OCI-LY3 (cell line): ENCODE data around the gene SPRR3.
"Not testable (repeated sequence)": the region's sequence is repeated elsewhere in the genome, so short reads cannot be mapped to it uniquely, and the experiment has no call there.

Experiments used
- H2AFZ ChIP-seq: fragments of 200-600, 300-600 bp; shearing (Covaris generic); 2 replicates; pipeline ENCODE4 v1.6.0; 2014; ENCODE audit warnings: antibody characterized with exemption, low read depth, low read length
- H3K27ac ChIP-seq: fragments of 200-600, 300-600 bp; sonication (generic); 2 replicates; pipeline ENCODE4 v1.5.1; 2014; ENCODE audit warnings: mild to moderate bottlenecking, low read length, moderate library complexity, mixed read lengths
- H3K27me3 ChIP-seq: fragments of 200-600, 300-600 bp; sonication (generic); 2 replicates; pipeline ENCODE4 v1.6.1; 2014; ENCODE audit warnings: low read depth, low read length, mixed read lengths
- H3K36me3 ChIP-seq: fragments of 200-600, 300-600 bp; sonication (generic); replicated peaks from 2 replicates; pipeline ENCODE3; 2014; ENCODE audit warnings: low read depth, low read length, mixed read lengths
- H3K4me1 ChIP-seq: fragments of 300-600, 200-600 bp; sonication (generic); 2 replicates; pipeline ENCODE4 v1.6.1; 2014; ENCODE audit warnings: low read length, mixed read lengths
- H3K4me2 ChIP-seq: fragments of 200-600, 300-600 bp; sonication (generic); 2 replicates; pipeline ENCODE4 v1.6.1; 2014; ENCODE audit warnings: low read length, mixed read lengths
- H3K4me3 ChIP-seq: fragments of 300-600, 200-600 bp; sonication (generic); 2 replicates; pipeline ENCODE4 v1.5.1; 2014; ENCODE audit warnings: antibody characterized with exemption, mild to moderate bottlenecking, low read length, moderate library complexity
- H3K79me2 ChIP-seq: fragments of 300-600, 200-600 bp; shearing (Covaris generic); 2 replicates; pipeline ENCODE4 v1.6.1; 2014; ENCODE audit warnings: mild to moderate bottlenecking, low read length, mixed read lengths
- H3K9ac ChIP-seq: fragments of 300-600, 200-600 bp; shearing (Covaris generic); 2 replicates; pipeline ENCODE4 v1.6.0; 2014; ENCODE audit warnings: mild to moderate bottlenecking, low read length, moderate library complexity
- H3K9me3 ChIP-seq: fragments of 200-600, 300-600 bp; shearing (Covaris generic); 2 replicates; pipeline ENCODE4 v1.6.1; 2014; ENCODE audit warnings: low read length, mixed read lengths; ENCODE audit not compliant: insufficient read depth
- H4K20me1 ChIP-seq: fragments of 200-600, 300-600 bp; sonication (generic); 2 replicates; pipeline ENCODE4 v1.6.1; 2016; ENCODE audit warnings: low read length, mixed read lengths; ENCODE audit not compliant: insufficient read depth
- EZH2phosphoT487 ChIP-seq: fragments of 200-600 bp; shearing (Covaris generic); IDR thresholded peaks from 2 replicates; pipeline ENCODE4 v1.6.1; 2018; ENCODE audit warnings: antibody characterized with exemption, mixed run types, low read depth
- TF ChIP-seq, protein P1 (sequence below): fragments of 200-600, 300-600 bp; sonication (generic); IDR thresholded peaks from 2 replicates; pipeline ENCODE4 v1.5.1; 2014; ENCODE audit warnings: antibody characterized with exemption, low read length, low read depth

SPRR3 gene

DNA sequence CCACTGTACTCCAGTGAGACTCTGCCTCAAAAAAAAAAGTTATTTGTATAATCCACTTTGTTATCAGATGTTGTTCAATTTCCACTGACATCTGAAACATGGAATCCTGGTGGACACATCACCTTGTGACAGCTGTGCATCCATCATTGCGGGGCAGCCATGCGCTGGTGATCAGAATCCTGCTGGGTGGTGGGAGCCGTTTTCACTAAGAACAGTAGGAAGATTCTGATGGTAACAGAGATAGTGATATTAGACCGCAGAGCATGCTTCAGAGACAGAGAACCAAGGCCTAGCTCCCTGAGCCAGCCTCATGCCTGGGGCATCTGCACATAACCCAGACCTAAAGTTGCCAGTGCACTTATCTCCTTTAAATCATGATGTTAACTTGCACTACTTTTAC, 3.1 kb upstream of the SPRR3 start:
- H3K9ac ChIP-seq = no peak overlapping the region
- TF ChIP-seq, protein P1, sequence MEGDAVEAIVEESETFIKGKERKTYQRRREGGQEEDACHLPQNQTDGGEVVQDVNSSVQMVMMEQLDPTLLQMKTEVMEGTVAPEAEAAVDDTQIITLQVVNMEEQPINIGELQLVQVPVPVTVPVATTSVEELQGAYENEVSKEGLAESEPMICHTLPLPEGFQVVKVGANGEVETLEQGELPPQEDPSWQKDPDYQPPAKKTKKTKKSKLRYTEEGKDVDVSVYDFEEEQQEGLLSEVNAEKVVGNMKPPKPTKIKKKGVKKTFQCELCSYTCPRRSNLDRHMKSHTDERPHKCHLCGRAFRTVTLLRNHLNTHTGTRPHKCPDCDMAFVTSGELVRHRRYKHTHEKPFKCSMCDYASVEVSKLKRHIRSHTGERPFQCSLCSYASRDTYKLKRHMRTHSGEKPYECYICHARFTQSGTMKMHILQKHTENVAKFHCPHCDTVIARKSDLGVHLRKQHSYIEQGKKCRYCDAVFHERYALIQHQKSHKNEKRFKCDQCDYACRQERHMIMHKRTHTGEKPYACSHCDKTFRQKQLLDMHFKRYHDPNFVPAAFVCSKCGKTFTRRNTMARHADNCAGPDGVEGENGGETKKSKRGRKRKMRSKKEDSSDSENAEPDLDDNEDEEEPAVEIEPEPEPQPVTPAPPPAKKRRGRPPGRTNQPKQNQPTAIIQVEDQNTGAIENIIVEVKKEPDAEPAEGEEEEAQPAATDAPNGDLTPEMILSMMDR = no peak
- no peak for TF ChIP-seq EZH2phosphoT487
- no peak overlapping the region for H3K4me2 ChIP-seq
- no peak overlapping the region for H3K4me3 ChIP-seq
- no peaks in the 10 kb centered on the region for H3K4me1 ChIP-seq
- no peak overlapping the region for H3K27ac ChIP-seq
- H4K20me1 ChIP-seq = no peaks in the 10 kb centered on the region
- H3K36me3 ChIP-seq = no peaks in the 10 kb centered on the region
- H3K79me2 ChIP-seq = no peaks in the 10 kb centered on the region
- no peak overlapping the region for H2AFZ ChIP-seq
- H3K27me3 ChIP-seq = peaks cover 64% of the 10 kb centered on the region
- 0 out of 2 replicates have a peak, but pooled peaks cover 3% of the 10 kb centered on the region for H3K9me3 ChIP-seq

DNA sequence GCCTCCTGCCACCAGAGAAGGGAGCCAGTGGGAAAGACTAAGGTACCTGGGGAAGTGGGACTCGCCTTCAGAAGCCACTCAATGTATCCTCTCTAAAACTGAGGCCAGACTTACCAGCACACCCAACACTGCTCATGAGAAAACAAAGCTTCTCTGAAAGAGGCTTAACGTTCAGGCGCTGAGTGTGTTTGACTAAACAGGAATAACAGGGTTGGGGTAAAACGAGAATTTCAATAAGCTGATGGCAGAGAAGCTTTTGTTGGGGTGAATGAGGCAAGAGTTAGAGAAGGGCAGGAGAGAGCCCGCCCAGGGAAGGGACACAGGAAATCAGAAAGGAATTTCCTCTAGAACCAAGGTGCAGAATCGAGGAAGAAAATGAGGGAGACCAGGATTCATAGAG, 1.7 kb upstream of the SPRR3 start:
- Histone ChIP-seq H4K20me1 (no peaks in the 10 kb centered on the region), H3K36me3 (no peaks in the 10 kb centered on the region), H3K79me2 (no peaks in the 10 kb centered on the region), H3K27ac (no peak overlapping the region), H3K4me1 (no peaks in the 10 kb centered on the region), H3K4me3 (no peak overlapping the region), H3K4me2 (no peak overlapping the region), H3K9ac (no peak overlapping the region), H3K27me3 (peaks cover 57% of the 10 kb centered on the region), H2AFZ (no peak overlapping the region), H3K9me3 (0 out of 2 replicates have a peak, but pooled peaks cover 3% of the 10 kb centered on the region)
- no peak for TF ChIP-seq EZH2phosphoT487
- TF ChIP-seq, protein P1 = no peak

DNA sequence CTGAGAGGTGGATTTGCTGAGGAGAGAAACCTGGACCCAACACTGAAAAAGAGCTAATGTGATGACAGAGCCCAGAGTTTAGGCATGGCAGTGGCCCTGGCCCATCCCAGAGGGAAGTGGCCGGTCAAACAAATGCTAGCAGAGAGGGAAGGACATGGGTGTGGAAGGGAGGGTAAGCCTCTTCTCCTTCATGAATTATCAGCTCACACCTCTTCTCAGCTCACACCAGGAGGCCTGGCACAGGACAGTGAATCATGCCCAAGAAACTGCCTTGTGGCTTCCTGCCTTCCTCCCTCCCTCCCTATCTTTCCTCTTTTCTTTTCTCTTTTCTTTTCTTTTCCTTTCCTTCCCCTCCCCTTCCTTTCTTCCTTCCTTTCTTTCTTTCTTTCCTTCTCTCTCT, 1.3 kb upstream of the SPRR3 start:
- Histone ChIP-seq H3K27me3 (peaks cover 55% of the 10 kb centered on the region), H3K36me3 (no peaks in the 10 kb centered on the region), H3K4me3 (no peak overlapping the region), H3K79me2 (no peaks in the 10 kb centered on the region), H3K4me2 (no peak overlapping the region), H3K27ac (no peak overlapping the region), H3K4me1 (no peaks in the 10 kb centered on the region), H4K20me1 (no peaks in the 10 kb centered on the region), H2AFZ (no peak overlapping the region), H3K9ac (no peak overlapping the region), H3K9me3 (0 out of 2 replicates have a peak, but pooled peaks cover 2% of the 10 kb centered on the region)
- no peak for TF ChIP-seq EZH2phosphoT487
- TF ChIP-seq, protein P1 = no peak

DNA sequence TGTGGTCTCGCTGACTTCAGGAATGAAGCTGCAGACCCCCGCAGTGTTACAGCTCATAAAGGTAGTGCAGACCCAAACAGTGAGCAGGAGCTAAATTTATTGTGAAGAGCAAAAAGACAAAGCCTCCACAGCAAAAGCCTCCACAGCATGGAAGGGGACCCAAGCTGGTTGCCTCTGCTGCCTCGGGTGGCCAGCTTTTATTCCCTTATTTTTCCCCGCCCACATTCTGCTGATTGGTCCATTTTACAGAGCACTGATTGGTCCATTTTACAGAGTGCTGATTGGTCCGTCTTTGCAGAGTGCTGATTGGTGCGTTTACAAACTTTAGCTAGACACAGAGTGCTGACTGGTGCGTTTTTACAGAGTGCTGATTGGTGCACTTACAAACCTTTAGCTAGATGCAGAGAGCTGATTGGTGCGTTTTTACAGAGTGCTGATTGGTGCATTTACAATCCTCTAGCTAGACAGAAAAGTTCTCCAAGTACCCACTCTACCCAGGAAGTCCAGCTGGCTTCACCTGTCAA, 9.7 kb downstream of the SPRR3 start:
- not testable (repeated sequence) for H3K4me2 ChIP-seq, H3K36me3 ChIP-seq, H3K79me2 ChIP-seq, H4K20me1 ChIP-seq, H2AFZ ChIP-seq, H3K9me3 ChIP-seq, H3K4me3 ChIP-seq, H3K9ac ChIP-seq, H3K27ac ChIP-seq, H3K4me1 ChIP-seq
- H3K27me3 ChIP-seq = peaks cover 45% of the 10 kb centered on the region

DNA sequence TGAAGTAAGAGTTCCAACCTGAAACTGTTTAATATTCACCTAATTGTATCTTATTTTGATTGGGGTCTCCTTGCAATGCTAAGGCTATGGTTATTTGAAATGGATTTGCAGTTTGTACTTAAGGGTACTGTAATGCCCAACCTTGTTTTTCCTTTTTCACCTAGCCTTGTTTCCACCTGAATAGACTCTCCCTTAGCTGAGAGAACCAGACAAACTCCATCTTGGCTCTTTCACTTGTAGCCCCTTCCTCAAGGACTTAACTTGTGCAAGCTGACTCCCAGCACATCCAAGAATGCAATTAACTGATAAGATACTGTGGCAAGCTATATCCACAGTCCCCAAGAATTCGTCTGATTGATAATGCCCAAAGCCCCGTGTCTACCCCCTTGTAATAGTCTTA, 20.3 kb downstream of the SPRR3 start:
- peaks cover 70% of the 10 kb centered on the region for H3K27me3 ChIP-seq
- H3K9ac ChIP-seq, H3K79me2 ChIP-seq, H3K4me3 ChIP-seq, H2AFZ ChIP-seq, H4K20me1 ChIP-seq, H3K9me3 ChIP-seq, H3K36me3 ChIP-seq, H3K27ac ChIP-seq: not testable (repeated sequence)
- peak overlapping the region; percentile 43 for H3K4me2 ChIP-seq
- H3K4me1 ChIP-seq = peaks cover 16% of the 10 kb centered on the region

DNA sequence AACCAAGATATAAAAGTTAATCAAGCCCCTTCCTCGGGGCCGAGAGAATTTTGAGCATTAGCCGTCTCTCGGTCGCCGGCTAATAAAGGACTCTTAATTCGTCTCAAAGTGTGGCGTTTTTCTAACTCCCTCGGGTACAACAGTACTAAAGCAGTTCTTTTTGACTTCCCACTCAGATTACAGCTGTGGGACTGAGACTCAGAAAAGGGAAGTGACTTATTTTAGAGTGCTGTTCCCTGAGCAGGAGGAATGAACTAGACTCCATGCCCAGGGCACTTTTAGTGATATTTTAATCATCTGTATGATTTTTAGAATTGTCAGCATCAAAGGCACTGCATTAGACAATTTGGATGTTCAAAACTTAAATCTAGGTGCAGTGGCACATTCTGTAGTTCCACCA, 20.8 kb downstream of the SPRR3 start:
- not testable (repeated sequence) for H2AFZ ChIP-seq, H4K20me1 ChIP-seq, H3K9me3 ChIP-seq, H3K27ac ChIP-seq, H3K36me3 ChIP-seq, H3K9ac ChIP-seq, H3K79me2 ChIP-seq
- H3K4me3 ChIP-seq = peak overlapping the region; percentile 21; the same call in 1 of the 2 replicates
- peaks cover 16% of the 10 kb centered on the region for H3K4me1 ChIP-seq
- peak overlapping the region; percentile 43 for H3K4me2 ChIP-seq
- peaks cover 74% of the 10 kb centered on the region for H3K27me3 ChIP-seq
